ENCODE data around the gene ADCY1.

DNA sequence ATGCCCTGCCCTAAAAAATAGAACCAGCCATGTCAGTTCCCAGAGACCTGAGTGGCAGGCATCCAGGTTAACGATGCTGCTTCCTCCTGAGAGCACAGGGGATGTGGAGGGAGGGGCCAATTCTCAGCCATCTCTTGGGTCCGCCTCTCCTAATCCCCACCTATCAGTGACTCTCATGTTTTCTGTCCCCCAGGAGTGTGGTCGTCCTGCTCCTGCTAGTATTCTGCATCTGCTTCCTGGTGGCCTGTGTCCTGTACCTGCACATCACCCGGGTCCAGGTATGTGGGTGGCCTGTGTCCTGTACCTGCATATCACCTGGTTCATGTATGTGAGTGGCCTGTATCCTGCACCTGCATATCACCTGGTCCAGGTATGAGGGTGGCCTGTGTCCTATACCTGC, 105.3 kb downstream of the ADCY1 start:
- TF ChIP-seq, protein P1, sequence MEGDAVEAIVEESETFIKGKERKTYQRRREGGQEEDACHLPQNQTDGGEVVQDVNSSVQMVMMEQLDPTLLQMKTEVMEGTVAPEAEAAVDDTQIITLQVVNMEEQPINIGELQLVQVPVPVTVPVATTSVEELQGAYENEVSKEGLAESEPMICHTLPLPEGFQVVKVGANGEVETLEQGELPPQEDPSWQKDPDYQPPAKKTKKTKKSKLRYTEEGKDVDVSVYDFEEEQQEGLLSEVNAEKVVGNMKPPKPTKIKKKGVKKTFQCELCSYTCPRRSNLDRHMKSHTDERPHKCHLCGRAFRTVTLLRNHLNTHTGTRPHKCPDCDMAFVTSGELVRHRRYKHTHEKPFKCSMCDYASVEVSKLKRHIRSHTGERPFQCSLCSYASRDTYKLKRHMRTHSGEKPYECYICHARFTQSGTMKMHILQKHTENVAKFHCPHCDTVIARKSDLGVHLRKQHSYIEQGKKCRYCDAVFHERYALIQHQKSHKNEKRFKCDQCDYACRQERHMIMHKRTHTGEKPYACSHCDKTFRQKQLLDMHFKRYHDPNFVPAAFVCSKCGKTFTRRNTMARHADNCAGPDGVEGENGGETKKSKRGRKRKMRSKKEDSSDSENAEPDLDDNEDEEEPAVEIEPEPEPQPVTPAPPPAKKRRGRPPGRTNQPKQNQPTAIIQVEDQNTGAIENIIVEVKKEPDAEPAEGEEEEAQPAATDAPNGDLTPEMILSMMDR (IDR thresholded peaks at IDR 0.05): no peak
- TF ChIP-seq POLR2A (IDR thresholded peaks at IDR 0.05) (no peak), POLR2AphosphoS5 (IDR thresholded peaks at IDR 0.05) (no peak)
